ENCODE measurements around the gene CKB.

Gene CKB

DNA sequence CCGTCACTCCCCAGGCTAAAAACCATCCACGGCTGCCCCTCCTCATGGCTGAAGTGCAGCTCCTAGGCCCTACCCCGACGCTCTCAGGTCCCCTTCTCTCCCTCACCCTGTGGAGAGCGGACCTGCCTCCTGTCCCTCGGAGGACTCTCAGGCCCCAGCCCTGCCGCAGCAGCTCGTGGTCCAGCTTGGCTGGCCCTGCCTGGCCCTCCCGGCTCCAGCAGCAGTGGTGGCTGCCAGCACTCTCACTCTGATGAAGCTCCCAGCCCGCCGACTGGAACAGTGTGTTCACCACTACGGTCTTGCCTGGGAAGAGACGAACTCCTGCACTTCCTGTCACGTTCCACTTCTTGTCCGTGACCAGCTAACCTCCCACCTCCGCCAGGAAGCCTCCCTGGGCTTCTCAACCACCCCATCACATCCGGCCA, 28.7 kb upstream of the CKB start:
- no peak overlapping the region for H3K27ac ChIP-seq (ENCODE audit: low read depth, low read length)
- H3K79me1 ChIP-seq (ENCODE audit: low read length): peaks cover 2% of the 10 kb centered on the region
- no peaks in the 10 kb centered on the region for H3K36me3 ChIP-seq (ENCODE audit: control insufficient read depth, insufficient read depth, low read length)
- H4K8ac ChIP-seq (ENCODE audit: low read depth, low read length): no peak overlapping the region
- no peak overlapping the region for H3K4me3 ChIP-seq (ENCODE audit: low read length)
- no peaks in the 10 kb centered on the region for H3K27me3 ChIP-seq (ENCODE audit: insufficient read depth, low read length, poor library complexity)
- H3K79me2 ChIP-seq (ENCODE audit: control insufficient read depth, insufficient read depth, low read length): no peaks in the 10 kb centered on the region
- H3K23ac ChIP-seq (ENCODE audit: low read length): no peak overlapping the region
- H2BK5ac ChIP-seq (ENCODE audit: low read length): no peak overlapping the region
- H2BK120ac ChIP-seq (ENCODE audit: low read depth, low read length): no peak overlapping the region
- H2BK15ac ChIP-seq (replicated peaks; ENCODE audit: low read depth): no peak overlapping the region
- no peak overlapping the region for H3K4ac ChIP-seq (ENCODE audit: low read depth, low read length)
- no peak overlapping the region for H2AK5ac ChIP-seq (ENCODE audit: low read length)
- no CpG with 5 or more reads among the region's 17 CpGs for WGBS (ENCODE audit: extremely low coverage, insufficient coverage, low lambda C conversion rate)
- H3K4me1 ChIP-seq (ENCODE audit: control insufficient read depth, low read depth, low read length): no peaks in the 10 kb centered on the region
- H3K56ac ChIP-seq (ENCODE audit: low read length): no peak overlapping the region
- H3K18ac ChIP-seq (ENCODE audit: low read length): no peak overlapping the region
- H3K9ac ChIP-seq (ENCODE audit: low read length): no peak overlapping the region
- no peak overlapping the region for H4K5ac ChIP-seq (ENCODE audit: low read length)
- DNase-seq: no peak
- no peak overlapping the region for H3K4me2 ChIP-seq (ENCODE audit: low read length)

DNA sequence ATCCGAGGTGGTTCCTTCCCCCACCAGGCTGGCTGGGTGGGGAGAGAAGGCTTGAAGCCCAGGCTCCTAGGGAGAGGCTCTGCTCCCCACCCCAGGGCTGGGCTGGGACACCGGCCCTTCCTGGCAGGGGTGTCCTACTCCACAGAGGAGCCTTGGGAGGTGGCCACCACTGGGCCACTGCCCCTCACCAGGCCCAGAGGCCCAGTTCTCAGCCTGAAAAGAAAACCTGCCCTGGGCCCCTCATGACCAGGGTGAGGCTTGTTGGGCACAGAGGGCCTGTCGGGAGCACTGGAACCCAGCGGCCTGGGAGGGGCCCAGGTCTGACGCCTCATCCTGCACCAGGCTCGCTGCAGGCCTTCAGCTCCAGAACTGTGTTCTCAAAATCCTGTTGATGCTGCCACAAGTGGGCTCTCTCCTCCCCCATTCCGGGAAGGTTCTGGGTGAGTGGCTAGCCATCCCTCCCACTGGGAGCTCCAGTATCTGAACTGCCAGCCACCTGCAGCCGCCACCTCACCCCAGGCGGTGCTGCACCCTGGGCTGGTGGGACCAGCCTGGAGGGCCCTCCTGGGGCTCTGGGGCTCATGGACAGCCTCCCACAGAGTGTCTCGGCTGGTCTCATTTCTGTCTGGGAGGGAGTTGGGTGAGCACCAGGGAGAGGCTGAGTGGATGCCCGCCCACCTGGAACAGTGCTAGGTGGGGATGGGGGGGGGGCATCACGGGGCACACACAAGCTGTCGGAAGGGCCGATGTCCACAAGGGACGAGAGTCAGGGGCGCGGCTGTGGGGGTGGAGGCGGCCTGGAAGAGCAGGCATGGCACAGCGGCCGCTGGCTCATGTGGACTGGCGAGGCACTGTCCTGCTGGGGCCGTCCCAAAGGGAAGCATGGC, 28.1 kb upstream of the CKB start:
- no peak overlapping the region for H3K4ac ChIP-seq (ENCODE audit: low read depth, low read length)
- WGBS (ENCODE audit: extremely low coverage, insufficient coverage, low lambda C conversion rate): no CpG with 5 or more reads among the region's 22 CpGs
- no peak overlapping the region for H3K56ac ChIP-seq (ENCODE audit: low read length)
- no peaks in the 10 kb centered on the region for H3K79me1 ChIP-seq (ENCODE audit: low read length)
- H3K18ac ChIP-seq (ENCODE audit: low read length): no peak overlapping the region
- no peak overlapping the region for H2BK15ac ChIP-seq (replicated peaks; ENCODE audit: low read depth)
- H3K27me3 ChIP-seq (ENCODE audit: insufficient read depth, low read length, poor library complexity): no peaks in the 10 kb centered on the region
- no peak overlapping the region for H3K4me3 ChIP-seq (ENCODE audit: low read length)
- no peak overlapping the region for H4K5ac ChIP-seq (ENCODE audit: low read length)
- H2BK5ac ChIP-seq (ENCODE audit: low read length): no peak overlapping the region
- no peak overlapping the region for H2AK5ac ChIP-seq (ENCODE audit: low read length)
- H3K4me1 ChIP-seq (ENCODE audit: control insufficient read depth, low read depth, low read length): no peaks in the 10 kb centered on the region
- no peak for DNase-seq
- no peak overlapping the region for H2BK120ac ChIP-seq (ENCODE audit: low read depth, low read length)
- no peak overlapping the region for H3K23ac ChIP-seq (ENCODE audit: low read length)
- H4K8ac ChIP-seq (ENCODE audit: low read depth, low read length): no peak overlapping the region
- no peaks in the 10 kb centered on the region for H3K36me3 ChIP-seq (ENCODE audit: control insufficient read depth, insufficient read depth, low read length)
- no peak overlapping the region for H3K27ac ChIP-seq (ENCODE audit: low read depth, low read length)
- no peak overlapping the region for H3K9ac ChIP-seq (ENCODE audit: low read length)
- no peak overlapping the region for H3K4me2 ChIP-seq (ENCODE audit: low read length)
- no peaks in the 10 kb centered on the region for H3K79me2 ChIP-seq (ENCODE audit: control insufficient read depth, insufficient read depth, low read length)

DNA sequence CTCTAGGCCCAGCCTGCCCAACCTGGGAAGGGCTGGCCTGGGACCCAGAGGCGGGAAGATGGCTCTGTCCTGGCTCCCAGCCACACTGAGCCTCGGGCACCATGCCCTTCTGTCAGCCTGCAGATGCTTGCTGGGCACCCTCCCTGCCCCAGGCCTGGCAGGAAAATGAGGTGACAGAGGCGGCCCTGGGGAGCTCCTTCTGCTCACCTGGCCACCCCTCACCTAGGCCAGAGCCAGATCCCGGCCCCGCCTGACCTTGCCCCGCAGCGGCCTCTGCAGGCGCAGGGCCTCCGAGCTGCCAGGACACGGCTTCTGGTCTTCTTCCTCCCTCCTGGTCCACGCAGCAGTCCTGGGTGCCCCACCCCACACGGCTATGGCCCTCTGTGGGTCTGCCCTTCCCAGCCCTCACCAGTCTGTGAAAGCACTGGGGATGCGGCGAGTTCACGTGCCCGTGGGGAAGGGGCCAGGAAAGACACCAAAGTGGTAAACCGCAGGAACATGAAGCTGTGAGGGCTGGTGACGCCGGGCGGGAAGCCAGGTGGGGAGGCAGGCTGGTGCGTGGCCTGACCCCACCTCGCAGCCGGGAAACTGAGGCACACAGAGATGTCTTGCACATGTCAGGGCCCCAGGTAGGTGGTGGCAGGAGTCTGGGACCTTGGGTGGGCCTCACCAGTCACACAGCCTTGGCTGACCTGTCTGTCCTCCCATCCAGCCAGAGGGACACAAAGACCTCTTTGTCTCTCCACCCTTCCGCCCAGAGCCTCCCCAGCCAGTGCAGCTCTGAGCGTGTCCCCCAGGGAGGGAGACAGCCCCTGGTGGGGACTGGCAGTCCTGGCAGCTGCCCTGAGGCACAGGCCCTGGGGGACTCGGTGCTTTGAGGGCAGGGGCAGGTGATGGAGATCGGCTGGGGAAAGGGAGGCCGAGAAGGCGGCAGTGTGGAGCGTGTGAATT, 27.0 kb upstream of the CKB start:
- no peaks in the 10 kb centered on the region for H3K79me1 ChIP-seq (ENCODE audit: low read length)
- no peak overlapping the region for H2BK5ac ChIP-seq (ENCODE audit: low read length)
- H3K27me3 ChIP-seq (ENCODE audit: insufficient read depth, low read length, poor library complexity): no peaks in the 10 kb centered on the region
- H4K8ac ChIP-seq (ENCODE audit: low read depth, low read length): no peak overlapping the region
- no peaks in the 10 kb centered on the region for H3K36me3 ChIP-seq (ENCODE audit: control insufficient read depth, insufficient read depth, low read length)
- no peaks in the 10 kb centered on the region for H3K79me2 ChIP-seq (ENCODE audit: control insufficient read depth, insufficient read depth, low read length)
- no peak overlapping the region for H3K4ac ChIP-seq (ENCODE audit: low read depth, low read length)
- no peak overlapping the region for H2BK120ac ChIP-seq (ENCODE audit: low read depth, low read length)
- H3K18ac ChIP-seq (ENCODE audit: low read length): no peak overlapping the region
- no peak overlapping the region for H2AK5ac ChIP-seq (ENCODE audit: low read length)
- H2BK15ac ChIP-seq (replicated peaks; ENCODE audit: low read depth): no peak overlapping the region
- no peak overlapping the region for H4K5ac ChIP-seq (ENCODE audit: low read length)
- H3K4me1 ChIP-seq (ENCODE audit: control insufficient read depth, low read depth, low read length): no peaks in the 10 kb centered on the region
- H3K9ac ChIP-seq (ENCODE audit: low read length): no peak overlapping the region
- no peak overlapping the region for H3K4me3 ChIP-seq (ENCODE audit: low read length)
- H3K27ac ChIP-seq (ENCODE audit: low read depth, low read length): no peak overlapping the region
- DNase-seq: no peak
- no CpG with 5 or more reads among the region's 30 CpGs for WGBS (ENCODE audit: extremely low coverage, insufficient coverage, low lambda C conversion rate)
- H3K56ac ChIP-seq (ENCODE audit: low read length): no peak overlapping the region
- H3K4me2 ChIP-seq (ENCODE audit: low read length): no peak overlapping the region
- H3K23ac ChIP-seq (ENCODE audit: low read length): no peak overlapping the region

DNA sequence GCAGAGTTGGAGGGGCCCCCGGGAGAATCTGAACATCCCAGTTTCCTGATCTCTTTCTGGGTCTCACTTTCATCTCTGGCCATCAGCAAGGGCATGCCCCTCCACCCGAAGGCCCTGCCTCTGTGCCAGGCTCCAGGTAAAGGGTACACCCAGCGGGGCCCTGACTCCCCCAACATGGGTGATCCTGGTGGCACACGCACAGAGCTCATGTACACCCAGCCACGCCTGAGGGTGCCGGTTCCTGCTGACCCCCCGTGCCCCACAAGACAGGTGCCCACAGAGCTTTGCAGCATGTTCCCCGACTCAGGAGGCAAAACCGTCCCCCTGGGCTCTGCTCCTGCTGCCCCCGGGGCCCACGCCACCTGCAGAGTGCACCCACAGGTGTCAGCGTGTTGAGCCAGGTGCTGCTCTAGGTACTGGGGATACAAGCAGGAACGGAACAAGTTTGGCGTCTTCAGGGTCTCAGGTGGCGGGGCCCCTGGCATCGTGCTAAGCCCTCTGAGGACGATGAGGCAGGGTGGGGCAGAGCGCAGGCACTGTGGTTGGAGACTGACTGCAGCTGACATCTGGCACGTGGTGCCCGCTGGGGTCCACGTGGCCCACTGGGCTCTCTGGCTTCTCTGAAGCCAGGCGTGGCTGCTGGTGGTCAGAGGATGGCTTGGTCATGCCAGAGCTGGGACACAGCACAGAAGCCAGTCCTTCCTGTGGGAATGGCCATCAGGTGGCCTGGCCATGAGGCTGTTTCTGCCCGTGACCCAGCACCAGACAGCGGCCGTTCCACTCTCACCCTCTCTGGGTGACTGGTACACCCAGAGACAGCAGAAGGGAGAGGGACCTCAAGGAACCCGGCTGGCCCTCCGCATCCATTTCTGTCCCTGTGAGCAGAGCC, 26.1 kb upstream of the CKB start:
- Histone ChIP-seq H3K4me2 (ENCODE audit: low read length) (no peak overlapping the region), H3K18ac (ENCODE audit: low read length) (no peak overlapping the region), H3K27ac (ENCODE audit: low read depth, low read length) (no peak overlapping the region), H3K4me3 (ENCODE audit: low read length) (no peak overlapping the region), H3K23ac (ENCODE audit: low read length) (no peak overlapping the region), H2AK5ac (ENCODE audit: low read length) (no peak overlapping the region), H2BK120ac (ENCODE audit: low read depth, low read length) (no peak overlapping the region), H3K27me3 (ENCODE audit: insufficient read depth, low read length, poor library complexity) (no peaks in the 10 kb centered on the region), H3K36me3 (ENCODE audit: control insufficient read depth, insufficient read depth, low read length) (no peaks in the 10 kb centered on the region), H4K8ac (ENCODE audit: low read depth, low read length) (no peak overlapping the region), H3K4me1 (ENCODE audit: control insufficient read depth, low read depth, low read length) (no peaks in the 10 kb centered on the region), H3K79me1 (ENCODE audit: low read length) (no peaks in the 10 kb centered on the region), H2BK5ac (ENCODE audit: low read length) (no peak overlapping the region), H3K9ac (ENCODE audit: low read length) (no peak overlapping the region), H3K79me2 (ENCODE audit: control insufficient read depth, insufficient read depth, low read length) (no peaks in the 10 kb centered on the region), H2BK15ac (replicated peaks; ENCODE audit: low read depth) (no peak overlapping the region), H4K5ac (ENCODE audit: low read length) (no peak overlapping the region), H3K56ac (ENCODE audit: low read length) (no peak overlapping the region), H3K4ac (ENCODE audit: low read depth, low read length) (no peak overlapping the region)
- WGBS (ENCODE audit: extremely low coverage, insufficient coverage, low lambda C conversion rate): no CpG with 5 or more reads among the region's 27 CpGs
- no peak for DNase-seq

DNA sequence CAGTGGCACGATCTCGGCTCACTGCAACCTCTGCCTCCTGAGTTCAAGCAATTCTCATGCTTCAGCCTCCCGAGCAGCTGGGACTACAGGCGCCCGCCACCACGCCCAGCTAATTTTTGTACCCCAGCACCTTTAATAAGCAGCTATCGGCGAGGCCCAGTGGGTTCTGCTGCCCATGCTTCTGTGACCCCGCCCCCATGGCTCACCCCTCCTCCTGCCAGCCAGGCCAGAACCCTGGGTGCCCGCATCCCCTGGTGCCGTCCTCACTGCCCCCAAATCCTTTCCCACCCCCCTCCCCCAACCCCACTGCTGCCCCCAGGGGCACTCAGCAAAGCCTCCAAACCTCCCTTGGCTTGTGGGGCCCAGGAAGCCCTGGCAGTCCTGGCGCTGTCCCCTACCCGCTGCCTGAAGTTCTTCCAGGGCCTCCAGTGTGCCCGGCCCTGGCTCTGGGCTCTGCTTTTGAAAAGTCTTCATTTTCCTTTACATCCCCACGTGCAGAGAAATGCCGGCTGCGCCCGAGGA, 25.4 kb upstream of the CKB start:
- no peak overlapping the region for H3K9ac ChIP-seq (ENCODE audit: low read length)
- no peak overlapping the region for H2BK15ac ChIP-seq (replicated peaks; ENCODE audit: low read depth)
- no peak for DNase-seq
- no peak overlapping the region for H2BK120ac ChIP-seq (ENCODE audit: low read depth, low read length)
- no peak overlapping the region for H4K8ac ChIP-seq (ENCODE audit: low read depth, low read length)
- no peaks in the 10 kb centered on the region for H3K79me2 ChIP-seq (ENCODE audit: control insufficient read depth, insufficient read depth, low read length)
- H3K23ac ChIP-seq (ENCODE audit: low read length): no peak overlapping the region
- H3K27me3 ChIP-seq (ENCODE audit: insufficient read depth, low read length, poor library complexity): no peaks in the 10 kb centered on the region
- H2AK5ac ChIP-seq (ENCODE audit: low read length): no peak overlapping the region
- no peak overlapping the region for H3K27ac ChIP-seq (ENCODE audit: low read depth, low read length)
- H3K4me3 ChIP-seq (ENCODE audit: low read length): no peak overlapping the region
- no peak overlapping the region for H4K5ac ChIP-seq (ENCODE audit: low read length)
- H3K4ac ChIP-seq (ENCODE audit: low read depth, low read length): no peak overlapping the region
- H3K79me1 ChIP-seq (ENCODE audit: low read length): no peaks in the 10 kb centered on the region
- H3K4me2 ChIP-seq (ENCODE audit: low read length): no peak overlapping the region
- no peak overlapping the region for H3K18ac ChIP-seq (ENCODE audit: low read length)
- H3K4me1 ChIP-seq (ENCODE audit: control insufficient read depth, low read depth, low read length): peaks cover under 1% of the 10 kb centered on the region
- no peak overlapping the region for H3K56ac ChIP-seq (ENCODE audit: low read length)
- no peaks in the 10 kb centered on the region for H3K36me3 ChIP-seq (ENCODE audit: control insufficient read depth, insufficient read depth, low read length)
- no peak overlapping the region for H2BK5ac ChIP-seq (ENCODE audit: low read length)
- WGBS (ENCODE audit: extremely low coverage, insufficient coverage, low lambda C conversion rate): no CpG with 5 or more reads among the region's 18 CpGs
